ENCODE results near the gene TTC28.

DNA sequence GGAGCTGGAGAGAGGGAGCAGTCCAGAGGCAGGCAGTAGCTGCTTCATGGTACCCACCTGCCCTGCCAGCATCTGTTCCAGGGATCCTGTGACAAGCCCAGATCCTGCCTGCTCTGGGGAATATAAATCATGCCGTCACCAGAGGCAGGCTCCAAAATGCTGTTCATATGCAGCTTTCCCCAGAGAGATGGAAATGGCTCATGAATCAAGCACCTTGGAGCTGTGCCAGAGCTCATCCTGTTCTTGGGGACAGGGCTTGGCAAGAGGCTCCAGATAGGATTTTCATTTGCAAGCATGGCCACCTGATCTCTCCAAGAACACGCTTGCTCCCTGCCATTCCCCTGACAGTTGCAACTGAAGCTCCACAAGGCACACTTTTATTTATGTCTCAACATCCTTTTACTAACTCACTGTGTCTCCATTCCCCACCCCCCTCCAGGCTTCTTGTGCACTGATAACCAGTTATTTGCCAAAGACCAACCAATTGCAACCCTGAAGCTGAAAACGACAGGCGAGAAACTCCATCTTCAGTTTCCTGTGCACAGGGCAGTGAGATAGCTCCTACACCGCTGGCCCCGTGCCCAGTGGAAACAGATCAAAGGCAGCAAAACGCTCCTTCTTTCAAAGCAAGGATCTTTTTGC lies 644.8 kb downstream of the TTC28 start:
- TF ChIP-seq, protein P1, sequence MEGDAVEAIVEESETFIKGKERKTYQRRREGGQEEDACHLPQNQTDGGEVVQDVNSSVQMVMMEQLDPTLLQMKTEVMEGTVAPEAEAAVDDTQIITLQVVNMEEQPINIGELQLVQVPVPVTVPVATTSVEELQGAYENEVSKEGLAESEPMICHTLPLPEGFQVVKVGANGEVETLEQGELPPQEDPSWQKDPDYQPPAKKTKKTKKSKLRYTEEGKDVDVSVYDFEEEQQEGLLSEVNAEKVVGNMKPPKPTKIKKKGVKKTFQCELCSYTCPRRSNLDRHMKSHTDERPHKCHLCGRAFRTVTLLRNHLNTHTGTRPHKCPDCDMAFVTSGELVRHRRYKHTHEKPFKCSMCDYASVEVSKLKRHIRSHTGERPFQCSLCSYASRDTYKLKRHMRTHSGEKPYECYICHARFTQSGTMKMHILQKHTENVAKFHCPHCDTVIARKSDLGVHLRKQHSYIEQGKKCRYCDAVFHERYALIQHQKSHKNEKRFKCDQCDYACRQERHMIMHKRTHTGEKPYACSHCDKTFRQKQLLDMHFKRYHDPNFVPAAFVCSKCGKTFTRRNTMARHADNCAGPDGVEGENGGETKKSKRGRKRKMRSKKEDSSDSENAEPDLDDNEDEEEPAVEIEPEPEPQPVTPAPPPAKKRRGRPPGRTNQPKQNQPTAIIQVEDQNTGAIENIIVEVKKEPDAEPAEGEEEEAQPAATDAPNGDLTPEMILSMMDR (IDR thresholded peaks at IDR 0.05 in 2 of 3, conservative IDR thresholded peaks at IDR 0.05 in 1 of 3; ENCODE audit: borderline replicate concordance in 1 of 3, insufficient read depth in 1 of 3, low read depth in 2 of 3, low read length in 2 of 3) = no peak
- TF ChIP-seq POLR2A (IDR thresholded peaks at IDR 0.05; ENCODE audit: borderline replicate concordance, extremely low read depth, insufficient read depth, insufficient read length) = no peak
- no peak for TF ChIP-seq CBX3 (IDR thresholded peaks at IDR 0.05; ENCODE audit: low read depth)
- no peak for TF ChIP-seq SRF (IDR thresholded peaks at IDR 0.05; ENCODE audit: low read depth)
- TF ChIP-seq, protein P2, sequence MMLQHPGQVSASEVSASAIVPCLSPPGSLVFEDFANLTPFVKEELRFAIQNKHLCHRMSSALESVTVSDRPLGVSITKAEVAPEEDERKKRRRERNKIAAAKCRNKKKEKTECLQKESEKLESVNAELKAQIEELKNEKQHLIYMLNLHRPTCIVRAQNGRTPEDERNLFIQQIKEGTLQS (IDR thresholded peaks at IDR 0.05) = no peak
- TF ChIP-seq, protein P3, sequence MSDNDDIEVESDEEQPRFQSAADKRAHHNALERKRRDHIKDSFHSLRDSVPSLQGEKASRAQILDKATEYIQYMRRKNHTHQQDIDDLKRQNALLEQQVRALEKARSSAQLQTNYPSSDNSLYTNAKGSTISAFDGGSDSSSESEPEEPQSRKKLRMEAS (IDR thresholded peaks at IDR 0.05) = no peak
- TF ChIP-seq ZFX (IDR thresholded peaks at IDR 0.05) = no peak
